Left colon (tissue), 2 donors: ENCODE results near the gene TNS4. TPM values are rescaled to one million over a fixed set of nuclear protein-coding genes. Genes with fewer than 3 reads are reported as not detected.

Source experiments
- ATAC-seq: fragments of 200-7000 bp; cut with Tn5 transposase; one replicate; pipeline ENCODE4 v1.9.1; 2020; ENCODE audit warnings: mild to moderate bottlenecking, moderate library complexity
- DNase-seq, 2 donors: peaks; one replicate each; pipeline ENCODE4 v3.0.0-alpha.2; 2020
- intact Hi-C, 2 donors: fragments of 100-400 bp; cut with DNase I in 1 of 2; cut with micrococcal nuclease in 1 of 2; formaldehyde crosslinking; loops; one replicate each; pipeline versions ENCODE4 v1.11.2 to v1.14.0; 2022; cut with DNase I, micrococcal nuclease
- total RNA-seq, 2 donors: library from RNA; stranded (reverse); fragmentation: NEBNext Ultra II Directional; extraction: Animal tissue kit (Norgen Biotek cat#: 25700); gene quantifications; one replicate each; pipeline ENCODE4 v1.2.1, GENCODE V29; 2021
- donor health status: DM: no; HTN: no; CAD: no.
- donor health status: DM: yes; HTN: yes; CAD: no.

TNS4 gene
- total RNA-seq, 2 donors from 2014 or later: 2.5 to 10.5 TPM

DNA sequence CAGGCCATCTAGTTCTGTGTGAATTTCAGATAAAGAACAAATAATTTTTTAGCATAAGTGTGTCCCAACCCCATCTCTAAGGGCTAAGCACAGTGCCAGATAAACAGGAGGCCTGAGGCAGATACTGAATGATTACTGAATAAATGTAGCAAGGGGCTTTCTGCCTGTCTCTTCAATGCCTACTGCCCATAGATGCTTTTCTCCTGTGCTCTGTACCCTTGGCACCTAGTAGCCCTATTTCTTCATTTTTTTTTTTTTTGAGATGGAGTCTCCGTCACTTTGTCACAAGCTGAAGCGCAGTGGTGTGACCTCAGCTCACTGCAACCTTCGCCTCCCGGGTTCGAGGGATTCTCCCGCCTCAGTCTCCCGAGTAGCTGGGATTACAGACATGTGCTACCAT lies 32.9 kb downstream of the TNS4 start:
- DNase-seq (no peak), ATAC-seq (no peak)
- intact Hi-C loops: no loop called here

GRCh38 chr17:40467281-40467867 lies 34.0 kb downstream of the TNS4 start:
- ATAC-seq (no peak), DNase-seq (no peak)
- intact Hi-C loops: no loop called here

GRCh38 chr17:40466298-40466971 lies 35.0 kb downstream of the TNS4 start:
- intact Hi-C loops: no loop called here
- ATAC-seq (no peak), DNase-seq (no peak)

DNA sequence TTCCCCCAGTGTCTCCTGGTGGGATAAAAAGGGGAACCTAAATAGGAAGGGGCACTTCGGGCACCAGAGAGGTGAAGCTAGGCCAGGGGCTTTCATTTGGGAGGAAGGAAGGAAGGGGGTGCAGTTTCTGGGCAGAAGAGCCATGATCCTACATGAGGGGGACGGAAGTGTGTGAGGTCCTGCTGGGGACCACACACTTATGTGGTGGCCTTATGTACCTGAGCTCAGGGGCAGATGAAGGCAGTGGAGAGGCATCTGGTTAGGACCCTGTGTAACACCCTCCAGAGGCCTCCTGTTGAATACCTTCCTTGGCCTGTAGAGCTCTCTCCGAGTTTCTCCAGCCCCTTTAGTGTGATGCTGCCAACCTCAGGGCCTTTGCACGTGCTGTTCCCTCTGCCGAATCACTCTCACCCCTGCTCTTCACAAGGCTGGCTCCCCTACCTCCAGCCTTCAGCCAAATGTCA lies 37.0 kb downstream of the TNS4 start:
- no peak for ATAC-seq
- DNase-seq: no peak
- intact Hi-C loops: no loop called here

DNA sequence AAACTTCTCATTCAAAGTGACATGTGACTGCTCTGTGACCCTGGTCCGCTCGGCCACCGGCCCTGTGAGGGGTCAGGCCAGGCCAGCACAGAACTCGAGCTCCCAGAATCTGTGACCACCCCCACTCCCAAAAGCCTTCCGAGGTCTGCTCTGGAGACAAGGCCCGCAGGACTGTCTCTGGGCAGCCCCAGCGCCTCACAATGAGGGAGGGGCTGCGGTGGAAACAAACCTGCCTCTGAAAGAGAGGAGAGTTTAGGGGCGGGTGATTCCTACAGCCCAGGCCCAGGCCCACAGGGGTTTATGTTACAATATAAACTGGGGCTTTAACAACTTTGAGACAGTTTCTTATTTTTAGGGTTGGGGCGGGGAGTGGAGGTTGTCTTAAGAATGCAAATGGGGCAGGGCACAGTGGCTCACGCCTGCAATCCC lies 38.3 kb downstream of the TNS4 start:
- ATAC-seq: no peak
- intact Hi-C loops: no loop called here
- DNase-seq: no peak

DNA sequence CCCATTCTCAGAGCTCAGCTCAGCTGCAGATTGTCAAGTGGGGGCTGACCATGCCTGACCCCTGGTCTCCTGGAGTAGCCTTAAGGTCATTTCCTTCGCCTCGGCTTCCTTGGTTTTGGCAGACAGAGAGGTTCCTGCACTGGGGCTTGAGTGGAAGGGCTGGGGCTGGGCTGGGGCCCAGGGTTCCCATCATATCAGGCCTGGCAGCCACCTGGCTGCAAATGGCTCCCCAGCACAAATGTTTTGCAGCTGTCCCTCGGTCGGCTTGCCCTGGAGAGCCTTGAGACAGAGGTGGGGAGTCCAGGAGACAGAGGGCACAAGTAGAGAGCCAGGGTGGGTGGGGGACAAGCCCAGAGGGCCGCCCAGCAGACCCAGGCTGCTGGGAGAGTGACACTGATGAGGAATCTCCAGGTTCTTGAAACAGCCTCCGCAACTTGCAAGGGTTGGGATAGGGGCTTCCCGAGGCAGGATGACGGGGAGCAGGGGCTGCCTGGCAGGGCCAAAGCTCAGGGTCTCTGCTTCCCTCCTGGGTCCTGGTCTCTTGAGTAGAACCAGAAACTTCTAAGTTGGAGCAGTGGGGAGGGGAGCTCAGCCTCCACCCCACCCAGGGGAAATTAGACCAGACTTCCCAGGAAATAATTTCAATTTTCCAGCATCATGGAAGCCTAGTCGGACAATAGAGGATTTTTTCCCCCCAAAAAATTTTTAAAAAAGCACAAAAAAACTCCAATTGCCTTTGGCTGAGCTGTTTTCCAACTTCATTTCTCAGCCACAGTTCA lies 38.9 kb downstream of the TNS4 start:
- ATAC-seq (peak; percentile 3), DNase-seq (no peak)
- intact Hi-C loops: no loop called here

DNA sequence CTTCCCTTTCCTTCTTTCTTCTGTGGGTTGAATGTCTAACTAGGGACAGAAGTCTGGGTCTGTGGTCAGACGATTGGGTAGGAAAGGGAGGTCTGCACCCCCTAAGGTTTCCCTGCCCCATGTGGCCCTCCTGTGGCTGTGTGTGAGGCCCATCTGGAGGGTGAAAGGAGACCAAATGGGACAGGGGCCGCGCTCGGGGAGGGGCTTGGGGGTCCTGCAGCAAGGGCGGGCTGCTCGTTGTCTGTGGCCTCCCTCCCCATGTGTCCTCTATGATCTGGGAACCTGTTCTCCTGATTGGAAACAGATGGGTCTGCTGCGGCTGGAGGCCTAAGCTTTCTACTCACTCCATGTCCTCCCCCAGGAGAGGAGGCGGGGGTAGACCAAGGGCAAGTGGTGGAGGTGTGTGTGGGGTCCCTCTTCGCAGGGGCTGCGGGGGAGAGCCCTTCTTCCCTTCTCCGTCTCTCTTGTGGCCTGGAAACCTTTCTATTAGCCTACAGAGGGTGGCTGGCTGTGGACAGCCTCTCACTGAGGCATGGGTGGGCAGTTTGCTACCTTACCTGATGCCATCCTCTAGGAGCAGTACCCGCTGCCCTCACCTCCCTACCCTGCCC lies 39.6 kb downstream of the TNS4 start:
- DNase-seq (no peak), ATAC-seq (peak; percentile 5)
- intact Hi-C loops: no loop called here

DNA sequence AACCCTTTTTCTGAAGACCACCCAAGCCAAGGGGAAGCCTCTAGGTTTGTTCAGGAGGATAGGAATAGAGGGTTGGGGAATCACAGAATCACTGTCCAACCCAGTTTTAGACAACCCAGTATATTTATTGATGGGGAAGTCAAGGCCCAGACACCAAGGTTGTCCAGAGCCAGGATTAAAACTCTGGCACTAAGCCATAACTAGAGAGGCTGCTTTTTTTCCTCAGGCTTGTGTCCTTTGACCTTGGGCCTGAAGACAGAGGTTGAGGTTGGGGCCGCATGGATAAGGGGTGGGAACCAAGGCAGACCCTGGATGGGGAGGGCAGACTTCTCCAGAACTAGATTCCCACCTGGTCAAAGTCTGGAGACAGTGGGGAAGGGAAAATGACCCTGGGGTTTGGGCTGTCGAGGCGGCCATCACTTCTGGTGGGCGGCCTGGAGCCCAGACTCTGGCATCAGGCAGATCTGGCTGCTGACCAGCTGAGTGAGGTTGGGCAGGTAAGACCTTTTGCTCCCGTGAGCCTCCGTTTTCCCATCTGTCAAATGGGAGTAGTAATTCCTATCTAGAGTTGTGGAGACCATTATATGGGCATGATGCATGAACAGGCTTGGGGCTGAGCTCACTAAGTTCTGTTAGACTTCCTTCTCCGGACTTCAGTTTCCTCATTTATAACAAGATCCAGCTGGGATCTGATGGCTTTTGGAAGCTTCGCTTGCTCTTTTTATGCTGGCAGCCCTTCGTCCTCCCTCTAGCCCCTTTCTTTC lies 40.3 kb downstream of the TNS4 start:
- DNase-seq (no peak), ATAC-seq (peak; percentile 14)
- intact Hi-C loops: no loop called here

DNA sequence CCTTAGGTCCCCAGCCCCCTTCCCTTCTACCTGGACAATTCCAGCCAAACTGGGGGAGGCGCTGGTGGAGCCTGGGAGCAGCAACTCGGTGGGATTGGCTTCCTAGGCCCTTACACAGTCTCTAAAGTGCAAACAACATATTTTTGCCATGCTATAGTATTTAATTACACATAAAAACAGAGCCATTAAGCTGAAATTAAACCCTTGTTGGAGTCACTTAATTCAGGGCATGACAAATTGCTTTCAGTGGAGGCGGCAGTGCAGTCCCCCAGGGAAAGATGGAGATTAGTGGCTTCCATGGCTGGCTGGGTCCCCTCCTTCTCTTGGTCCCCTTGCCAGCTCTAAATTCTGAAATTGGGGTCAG lies 40.8 kb downstream of the TNS4 start:
- intact Hi-C loops: no loop called here
- no peak for ATAC-seq
- DNase-seq: no peak

GRCh38 chr17:40459636-40460603 lies 41.5 kb downstream of the TNS4 start:
- intact Hi-C loops: no loop called here
- ATAC-seq (peak; percentile 13), DNase-seq (no peak)

- DNase-seq (no peak), ATAC-seq (no peak)
- intact Hi-C loops: no loop called here
These were observed 42.5 kb downstream of the TNS4 start for GRCh38 chr17:40458851-40459482.

- intact Hi-C loops: no loop called here
- no peak for DNase-seq
- peak; percentile 16 for ATAC-seq
These were observed 43.2 kb downstream of the TNS4 start for GRCh38 chr17:40457964-40458791.

- DNase-seq: no peak
- no peak for ATAC-seq
- intact Hi-C loops: no loop called here
These were observed 44.1 kb downstream of the TNS4 start for GRCh38 chr17:40457369-40457768.

DNA sequence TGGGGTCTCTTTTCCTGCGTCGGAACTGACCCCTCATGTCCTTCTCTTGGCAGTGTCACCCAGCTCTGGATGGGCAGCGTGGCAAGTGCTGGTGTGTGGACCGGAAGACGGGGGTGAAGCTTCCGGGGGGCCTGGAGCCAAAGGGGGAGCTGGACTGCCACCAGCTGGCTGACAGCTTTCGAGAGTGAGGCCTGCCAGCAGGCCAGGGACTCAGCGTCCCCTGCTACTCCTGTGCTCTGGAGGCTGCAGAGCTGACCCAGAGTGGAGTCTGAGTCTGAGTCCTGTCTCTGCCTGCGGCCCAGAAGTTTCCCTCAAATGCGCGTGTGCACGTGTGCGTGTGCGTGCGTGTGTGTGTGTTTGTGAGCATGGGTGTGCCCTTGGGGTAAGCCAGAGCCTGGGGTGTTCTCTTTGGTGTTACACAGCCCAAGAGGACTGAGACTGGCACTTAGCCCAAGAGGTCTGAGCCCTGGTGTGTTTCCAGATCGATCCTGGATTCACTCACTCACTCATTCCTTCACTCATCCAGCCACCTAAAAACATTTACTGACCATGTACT lies 44.9 kb downstream of the TNS4 start:
- intact Hi-C loops: no loop called here
- no peak for ATAC-seq
- no peak for DNase-seq

- ATAC-seq: no peak
These were observed 46.8 kb downstream of the TNS4 start for GRCh38 chr17:40454613-40454995.

DNA sequence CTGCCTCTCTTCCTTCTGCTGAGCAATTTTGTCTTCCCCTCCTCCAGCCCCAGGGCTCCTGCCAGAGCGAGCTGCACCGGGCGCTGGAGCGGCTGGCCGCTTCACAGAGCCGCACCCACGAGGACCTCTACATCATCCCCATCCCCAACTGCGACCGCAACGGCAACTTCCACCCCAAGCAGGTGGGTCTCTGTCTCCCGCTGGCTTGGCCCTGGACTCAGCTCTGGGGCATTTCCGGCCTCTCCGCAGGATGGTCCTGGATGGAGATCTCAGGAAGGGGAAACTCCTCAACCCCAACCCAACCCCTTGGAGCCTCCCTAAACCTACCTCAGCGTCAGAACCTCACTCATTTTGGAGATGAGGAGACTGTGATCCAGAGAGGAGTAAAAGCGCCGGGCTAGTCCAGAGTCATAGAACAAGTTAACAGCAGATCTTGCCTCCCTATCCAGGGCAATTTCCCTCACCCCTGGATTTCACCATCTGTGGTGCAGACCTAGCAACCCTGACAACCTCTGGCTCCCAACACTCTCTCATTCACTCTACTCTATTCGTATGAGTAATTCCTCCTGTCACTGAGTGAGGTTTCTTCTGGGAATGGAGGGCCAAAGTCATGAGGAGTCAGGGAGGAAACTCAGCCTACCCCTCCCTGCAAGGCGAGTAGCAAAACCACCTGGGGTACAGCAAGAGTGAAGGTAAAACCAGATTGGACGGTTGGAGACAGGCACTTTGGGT lies 47.4 kb downstream of the TNS4 start:
- no peak for DNase-seq
- intact Hi-C loops: no loop called here
- no peak for ATAC-seq

More at GRCh38 chr17:40454613-40454995, 46.8 kb downstream of the TNS4 start:
- intact Hi-C loops: no loop called here
- no peak for DNase-seq
